NCI-H146 (cell line): ENCODE results near the gene ETFB.

ENCODE experiments used
- DNase-seq: peaks from one replicate; lab custom pipeline; 2025; lab: John Stamatoyannopoulos, UW

Gene ETFB

GRCh38 chr19:51295382-51296126, 70.6 kb downstream of the ETFB start:
- no peak for DNase-seq
